H4 (cell line): ENCODE measurements around the gene OR10H4. TPM values are rescaled to one million over a fixed set of nuclear protein-coding genes. Genes with fewer than 3 reads are reported as not detected.

Experiments used
- total RNA-seq: library from RNA; depleted of rRNA; stranded (reverse); fragments of >200 nt; shearing (Covaris generic); gene quantifications from 2 replicates; pipeline ENCODE4 v1.2.3, GENCODE V29; 2014; rRNA removed

The OR10H4 gene
- total RNA-seq, 1 experiment from 2014 or later, result not detected

Other genes with a start within 250 kb of the OR10H4 start
- not detected in 2 replicates for gene OR10H2, start 221.0 kb upstream of the OR10H4 start, total RNA-seq
- gene OR10H3, start 211.0 kb upstream of the OR10H4 start, total RNA-seq, result not detected in 2 replicates
- not detected in 2 replicates for gene OR10H5, start 161.3 kb upstream of the OR10H4 start, total RNA-seq
- gene OR10H1, start 133.3 kb upstream of the OR10H4 start, total RNA-seq, result not detected in 2 replicates
- 0.70 and 3.8 TPM in 2 replicates for gene CYP4F2, start 50.9 kb upstream of the OR10H4 start, total RNA-seq
- 17.6 and 18.2 TPM in 2 replicates for gene CYP4F11, start 14.5 kb upstream of the OR10H4 start, total RNA-seq
- gene TPM4, start 127.5 kb downstream of the OR10H4 start, total RNA-seq, result 975 and 1,019 TPM in 2 replicates
- 134 and 136 TPM in 2 replicates for gene RAB8A, start 162.9 kb downstream of the OR10H4 start, total RNA-seq
- gene HSH2D, start 194.7 kb downstream of the OR10H4 start, total RNA-seq, result not detected in 2 replicates
- not detected in 2 replicates for gene CIB3, start 224.5 kb downstream of the OR10H4 start, total RNA-seq
- gene FAM32A, start 236.4 kb downstream of the OR10H4 start, total RNA-seq, result 230 and 257 TPM in 2 replicates
- gene AP1M1, start 248.9 kb downstream of the OR10H4 start, total RNA-seq, result 88.8 and 95.9 TPM in 2 replicates